H1 (cell line): ENCODE measurements around the gene CFAP53. TPM values are rescaled to one million over a fixed set of nuclear protein-coding genes. Genes with fewer than 3 reads are reported as not detected.
A peak's percentile ranks its signal among the peaks of the same experiment; 100 is the strongest.

ENCODE experiments used
- CTCF ChIA-PET: fragments of 300-600 bp; sonication (Branson Sonifier 250); formaldehyde crosslinking; loops from one replicate; lab custom pipeline; 2021; ENCODE audit not compliant: partially characterized antibody; lab: Charles Lee
- POLR2A ChIA-PET: fragments of 300-600 bp; sonication (Branson Sonifier 250); formaldehyde crosslinking; loops from one replicate; lab custom pipeline; 2021; ENCODE audit warnings: inconsistent platforms; ENCODE audit not compliant: partially characterized antibody; lab: Charles Lee
- DNase-seq, 2 experiments: peaks; one replicate each; pipeline versions ENCODE4 v3.0.0 to v3.0.0-alpha.2; 2010 to 2022; ENCODE audit warnings: low spot score in 2 of 2, low read depth in 1 of 2, mixed read lengths in 1 of 2
- FAIRE-seq: peaks from 2 replicates; lab custom pipeline; 2011; peaks lifted over from hg19 to GRCh38; lab: Jason Lieb, UNC
- H2AFZ ChIP-seq: 2 replicates; pipeline ENCODE4 v1.8.1; 2012; ENCODE audit warnings: low read length, inconsistent platforms
- H2AK5ac ChIP-seq: 2 replicates; pipeline ENCODE4 v1.6.1; 2013; ENCODE audit warnings: low read depth, low read length
- H2BK120ac ChIP-seq: replicated peaks from 2 replicates; pipeline ENCODE3; 2013; ENCODE audit warnings: low read depth, low read length, inconsistent platforms
- H2BK12ac ChIP-seq: 2 replicates; pipeline ENCODE4 v1.6.1; 2013; ENCODE audit warnings: low read depth, low read length
- H2BK15ac ChIP-seq: 2 replicates; pipeline ENCODE4 v1.6.1; 2013; ENCODE audit warnings: low read length
- H2BK20ac ChIP-seq: 2 replicates; pipeline ENCODE4 v1.6.1; 2013; ENCODE audit warnings: low read length
- H2BK5ac ChIP-seq: 2 replicates; pipeline ENCODE4 v1.6.1; 2013; ENCODE audit warnings: low read depth, low read length
- H3K14ac ChIP-seq: 2 replicates; pipeline ENCODE4 v1.6.1; 2013; ENCODE audit warnings: inconsistent platforms; ENCODE audit not compliant: insufficient read length
- H3K18ac ChIP-seq: 2 replicates; pipeline ENCODE4 v1.6.1; 2013; ENCODE audit warnings: low read length; ENCODE audit errors: extremely low read depth
- H3K23ac ChIP-seq: 2 replicates; pipeline ENCODE4 v1.6.1; 2013; ENCODE audit warnings: inconsistent platforms; ENCODE audit not compliant: insufficient read length
- H3K23me2 ChIP-seq: 2 replicates; pipeline ENCODE4 v1.6.1; 2013; ENCODE audit warnings: low read depth, low read length
- H3K27ac ChIP-seq: 2 replicates; pipeline ENCODE4 v1.6.1; 2011; ENCODE audit warnings: low read depth, low read length, inconsistent platforms
- H3K27me3 ChIP-seq, 4 experiments: replicated peaks in 1 of 4; 1 replicate in 1 of 4; 2 replicates in 3 of 4; pipeline versions ENCODE4 v1.6.1 to v1.8.1; 2011 to 2013; ENCODE audit warnings: low read length in 3 of 4, mild to moderate bottlenecking in 3 of 4, inconsistent platforms in 2 of 4, mixed read lengths in 2 of 4, moderate library complexity in 1 of 4; ENCODE audit not compliant: control insufficient read depth in 3 of 4, insufficient read depth in 3 of 4; ENCODE audit errors: extremely low read depth in 1 of 4
- H3K36me3 ChIP-seq, 4 experiments: 2 replicates each; pipeline versions ENCODE4 v1.6.1 to v1.8.1; 2011 to 2013; ENCODE audit warnings: mild to moderate bottlenecking in 4 of 4, low read length in 3 of 4, moderate library complexity in 2 of 4, control low read depth in 1 of 4, inconsistent platforms in 1 of 4; ENCODE audit not compliant: insufficient read depth in 4 of 4, control insufficient read depth in 2 of 4
- H3K4ac ChIP-seq: replicated peaks from 2 replicates; pipeline ENCODE3; 2013; ENCODE audit warnings: low read length, low read depth, mixed read lengths, inconsistent platforms; ENCODE audit not compliant: insufficient read length
- H3K4me1 ChIP-seq, 4 experiments: replicated peaks in 1 of 4; 1 replicate in 1 of 4; 2 replicates in 3 of 4; pipeline versions ENCODE4 v1.6.1 to v1.8.1; 2011 to 2013; ENCODE audit warnings: low read length in 3 of 4, inconsistent platforms in 2 of 4, mixed read lengths in 1 of 4; ENCODE audit not compliant: insufficient read depth in 4 of 4, control insufficient read depth in 3 of 4
- H3K4me2 ChIP-seq, 2 experiments: 2 replicates each; pipeline versions ENCODE4 v1.6.1 to v1.8.1; 2011 to 2013; ENCODE audit warnings: low read depth in 2 of 2, low read length in 2 of 2, control low read depth in 1 of 2, inconsistent platforms in 1 of 2, mild to moderate bottlenecking in 1 of 2; ENCODE audit not compliant: insufficient read depth in 1 of 2
- H3K4me3 ChIP-seq, 4 experiments: fragments of 200-600, 300-600 bp in 1 of 4; sonication (generic), shearing (Covaris generic), sonication (Bioruptor Twin) in 1 of 4; 2 replicates each; pipeline versions ENCODE4 v1.5.1 to v1.8.1; 2011 to 2016; ENCODE audit warnings: low read length in 4 of 4, low read depth in 3 of 4, control low read depth in 2 of 4, inconsistent platforms in 2 of 4, mild to moderate bottlenecking in 2 of 4, mixed read lengths in 1 of 4, moderate library complexity in 1 of 4; ENCODE audit not compliant: insufficient read depth in 2 of 4; ENCODE audit errors: extremely low read depth in 1 of 4
- H3K56ac ChIP-seq: replicated peaks from 2 replicates; pipeline ENCODE3; 2013; ENCODE audit warnings: low read depth, mild to moderate bottlenecking, mixed read lengths, low read length, inconsistent platforms; ENCODE audit not compliant: insufficient read length
- H3K79me1 ChIP-seq: 2 replicates; pipeline ENCODE4 v1.6.1; 2013; ENCODE audit warnings: low read depth, low read length, control low read depth
- H3K79me2 ChIP-seq, 2 experiments: 2 replicates each; pipeline versions ENCODE4 v1.6.1 to v1.8.1; 2012 to 2013; ENCODE audit warnings: low read length in 2 of 2, mild to moderate bottlenecking in 2 of 2, inconsistent platforms in 1 of 2; ENCODE audit not compliant: insufficient read depth in 2 of 2, control insufficient read depth in 1 of 2
- H3K9ac ChIP-seq, 4 experiments: replicated peaks in 1 of 4; 1 replicate in 1 of 4; 2 replicates in 3 of 4; pipeline versions ENCODE4 v1.6.1 to v1.8.1; 2011 to 2013; ENCODE audit warnings: low read depth in 3 of 4, low read length in 3 of 4, control low read depth in 2 of 4, mild to moderate bottlenecking in 2 of 4, moderate library complexity in 2 of 4, inconsistent platforms in 1 of 4; ENCODE audit errors: extremely low read depth in 1 of 4
- H3K9me3 ChIP-seq, 2 experiments: 2 replicates each; pipeline versions ENCODE4 v1.6.1 to v1.8.1; 2012 to 2013; ENCODE audit warnings: mild to moderate bottlenecking in 2 of 2, moderate library complexity in 2 of 2, control low read depth in 1 of 2, inconsistent platforms in 1 of 2, low read depth in 1 of 2, low read length in 1 of 2, mixed read lengths in 1 of 2; ENCODE audit not compliant: insufficient read depth in 2 of 2
- H4K20me1 ChIP-seq, 2 experiments: replicated peaks in 1 of 2; 2 replicates each; pipeline versions ENCODE3 to v1.8.1; 2011 to 2013; ENCODE audit warnings: inconsistent platforms in 2 of 2, low read length in 2 of 2, mild to moderate bottlenecking in 1 of 2; ENCODE audit not compliant: insufficient read depth in 2 of 2, control insufficient read depth in 1 of 2
- H4K5ac ChIP-seq: 2 replicates; pipeline ENCODE4 v1.6.1; 2013; ENCODE audit warnings: low read length, low read depth, mixed read lengths, inconsistent platforms; ENCODE audit not compliant: insufficient read length
- H4K8ac ChIP-seq: 2 replicates; pipeline ENCODE4 v1.8.0; 2013; ENCODE audit warnings: mild to moderate bottlenecking, moderate library complexity, low read length, inconsistent platforms; ENCODE audit not compliant: insufficient read depth; ENCODE audit errors: extremely low read depth
- H4K91ac ChIP-seq: replicated peaks from 2 replicates; pipeline ENCODE3; 2013; ENCODE audit warnings: low read length, mixed read lengths, inconsistent platforms; ENCODE audit not compliant: insufficient read length
- BCL11A ChIP-seq, 2 experiments: IDR thresholded peaks; one replicate each; pipeline ENCODE4 v1.6.1; 2011; ENCODE audit warnings: low read depth in 2 of 2, low read length in 2 of 2, mild to moderate bottlenecking in 2 of 2
- BRCA1 ChIP-seq: IDR thresholded peaks from 2 replicates; pipeline ENCODE4 v1.6.1; 2012; ENCODE audit warnings: low read depth, low read length, improper control_type of control experiment
- GABPA ChIP-seq: IDR thresholded peaks from 2 replicates; pipeline ENCODE4 v1.6.1; 2011; ENCODE audit warnings: mild to moderate bottlenecking, low read length, moderate library complexity, borderline replicate concordance; ENCODE audit not compliant: insufficient read depth
- NANOG ChIP-seq: IDR thresholded peaks from 2 replicates; pipeline ENCODE4 v1.6.1; 2011; ENCODE audit warnings: low read length, low read depth, mild to moderate bottlenecking, inconsistent platforms; ENCODE audit not compliant: insufficient read depth, poor library complexity, severe bottlenecking
- PHF8 ChIP-seq: fragments of 200-600 bp; sonication (generic); conservative IDR thresholded peaks from 2 replicates; pipeline ENCODE4 v1.7.1; 2012; ENCODE audit warnings: low read depth, mild to moderate bottlenecking, inconsistent platforms, low read length, moderate library complexity
- POLR2A ChIP-seq, 2 experiments: IDR thresholded peaks; 1 replicate in 1 of 2; 2 replicates in 1 of 2; pipeline ENCODE4 v1.6.1; 2011; ENCODE audit warnings: low read depth in 2 of 2, low read length in 2 of 2, mild to moderate bottlenecking in 2 of 2; ENCODE audit errors: control extremely low read depth in 1 of 2
- SP1 ChIP-seq: IDR thresholded peaks from 2 replicates; pipeline ENCODE4 v1.6.1; 2011; ENCODE audit warnings: low read depth, low read length
- SP2 ChIP-seq: IDR thresholded peaks from 2 replicates; pipeline ENCODE4 v1.6.1; 2012; ENCODE audit warnings: mild to moderate bottlenecking, low read length, inconsistent platforms
- SP4 ChIP-seq: IDR thresholded peaks from 2 replicates; pipeline ENCODE4 v1.6.1; 2012; ENCODE audit warnings: low read length, inconsistent platforms
- WGBS, 2 experiments: shearing (Covaris generic) in 1 of 2; methylation state at CpG; one replicate each; pipeline versions ENCODE4 v1.1.6 to v1.1.7; 2013 to 2015; ENCODE audit warnings: low lambda C conversion rate in 2 of 2, mixed read lengths in 2 of 2, inconsistent platforms in 1 of 2, low coverage in 1 of 2, missing lambda C conversion rate in 1 of 2; ENCODE audit not compliant: insufficient replicate concordance in 2 of 2, insufficient coverage in 1 of 2, insufficient read length in 1 of 2; ENCODE audit errors: extremely low coverage in 1 of 2, missing lambda C conversion rate in 1 of 2; 5-methylcytosine and 5-hydroxymethylcytosine counted together
- polyA plus RNA-seq, 7 experiments: library from polyadenylated mRNA; depleted of rRNA in 3 of 7; stranded (reverse) in 5 of 7; unstranded in 2 of 7; fragments of >200 nt in 5 of 7; fragments of 200-250 nt in 2 of 7; gene quantifications; 1 replicate in 5 of 7; 2 replicates in 1 of 7; 4 replicates in 1 of 7; pipeline versions ENCODE4 v1.2.1 to v1.2.3, GENCODE V29; 2011 to 2013; ENCODE audit warnings: missing spikeins in 2 of 7, mixed read lengths in 2 of 7
- total RNA-seq: library from RNA; stranded (reverse); fragmentation: NEBNext Ultra II Directional; extraction: Animal tissue kit (Norgen Biotek cat#: 25700); gene quantifications from 2 replicates; pipeline ENCODE4 v1.2.1, GENCODE V29; 2021

CFAP53 gene
- total and polyA plus RNA-seq, 2 of the 8 experiments (the other 6 are each of a cell fraction or from before 2014, with no cell fraction given) = 0.08 to 0.30 TPM

DNA sequence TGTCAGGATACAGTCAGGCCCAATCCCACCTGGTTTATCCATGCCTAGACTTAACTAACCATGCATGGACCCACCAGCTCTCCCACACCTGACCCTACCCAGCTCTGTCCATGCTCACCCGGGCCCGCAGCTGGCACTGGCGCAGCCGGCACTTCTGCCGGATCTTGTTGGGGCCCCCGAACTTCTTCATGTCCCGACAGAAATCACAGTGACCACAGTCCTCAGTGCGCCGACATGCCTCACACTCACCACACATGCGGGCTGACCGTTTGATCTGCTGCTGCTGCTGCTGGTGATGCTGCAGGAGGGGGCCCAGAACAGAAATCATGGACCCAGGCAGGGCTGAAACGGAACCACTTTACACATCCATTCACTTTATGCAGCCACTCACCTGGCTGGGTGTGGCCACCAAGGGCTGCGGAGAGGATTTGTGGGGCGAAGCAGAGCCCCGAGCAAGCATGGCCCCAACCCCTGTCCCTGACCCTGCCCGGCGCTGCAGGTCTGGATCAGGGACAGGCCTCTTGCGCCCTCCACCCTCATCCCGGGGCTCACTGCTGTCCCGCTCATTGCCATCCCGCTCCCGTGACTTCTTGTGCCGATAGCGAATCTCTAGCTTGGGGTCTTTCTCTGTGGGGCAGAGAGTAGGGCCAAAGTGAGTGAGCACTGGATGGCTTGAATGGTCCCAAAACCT, 19.5 kb upstream of the CFAP53 start:
- FAIRE-seq = no peak
- Histone ChIP-seq H3K23ac (no peak overlapping the region), H2AFZ (no peak overlapping the region), H4K20me1 (peaks cover 0 to 5% of the 10 kb centered on the region in 2 experiments), H3K9me3 (no peaks in the 10 kb centered on the region), H3K9ac (no peak overlapping the region), H3K79me2 (peaks cover 0 to 9% of the 10 kb centered on the region in 2 experiments; a peak in 2 of 4 replicates), H3K4me3 (no peak overlapping the region), H2BK20ac (no peak overlapping the region), H4K91ac (no peak overlapping the region), H3K56ac (no peak overlapping the region), H3K79me1 (peaks cover under 1% of the 10 kb centered on the region; the same call in 1 of the 2 replicates), H3K23me2 (peaks cover 14% of the 10 kb centered on the region), H2BK12ac (no peak overlapping the region), H3K4me2 (peak overlapping the region in 1 of 2 experiments; percentile 80; a peak in 1 of 4 replicates), H2BK120ac (no peak overlapping the region), H3K18ac (no peak overlapping the region), H3K4ac (no peak overlapping the region), H2BK5ac (no peak overlapping the region), H2AK5ac (no peak overlapping the region), H2BK15ac (no peak overlapping the region), H3K27me3 (no peaks in the 10 kb centered on the region), H3K27ac (no peak overlapping the region), H4K8ac (peak overlapping the region; percentile 80), H3K36me3 (peaks cover 3 to 25% (median 21%) of the 10 kb centered on the region in 4 experiments), H3K4me1 (peaks cover 0 to 8% (median 5%) of the 10 kb centered on the region in 4 experiments; a peak in 5 of 7 replicates), H3K14ac (no peak overlapping the region), H4K5ac (no peak overlapping the region)
- TF ChIP-seq SP1 (no peak), SP4 (no peak), GABPA (no peak), BCL11A (IDR thresholded peaks at IDR 0.05; ENCODE audit: low read depth in 2 of 2, low read length in 2 of 2) (no peak), POLR2A (IDR thresholded peaks at IDR 0.05; ENCODE audit: control extremely low read depth in 1 of 2, low read depth in 2 of 2, low read length in 2 of 2) (no peak), BRCA1 (no peak), NANOG (no peak), SP2 (no peak), PHF8 (no peak)
- ChIA-PET CTCF (interaction anchor here (0.7 kb wide), 1 partner anchor 18 kb away, joined by 3 read pairs; no protein-coding TSS in a partner anchor), POLR2A (interaction anchor here (1.2 kb wide), 1 partner anchor 89 kb away, joined by 3 read pairs; the partner anchor contains the start of gene SKA1)
- DNase-seq = no peak
- WGBS, 2 experiments = 95% methylated on average over 24 of the region's 24 CpGs; no CpG with 5 or more reads in 1 of the 2 experiments
